H1 (cell line): ENCODE data around the gene SNRPD3. TPM values are rescaled to one million over a fixed set of nuclear protein-coding genes. Genes with fewer than 3 reads are reported as not detected.

Source experiments
- FOSL1 ChIP-seq: IDR thresholded peaks from 2 replicates; pipeline ENCODE4 v1.6.1; 2011; ENCODE audit warnings: mild to moderate bottlenecking, low read depth, low read length, moderate library complexity; ENCODE audit not compliant: insufficient read depth
- SIRT6 ChIP-seq: IDR thresholded peaks from one replicate; pipeline ENCODE4 v1.7.1; 2012; ENCODE audit warnings: low read length, inconsistent platforms
- SP4 ChIP-seq: IDR thresholded peaks from 2 replicates; pipeline ENCODE4 v1.6.1; 2012; ENCODE audit warnings: low read length, inconsistent platforms
- polyA plus RNA-seq, 7 experiments: library from polyadenylated mRNA; depleted of rRNA in 3 of 7; stranded (reverse) in 5 of 7; unstranded in 2 of 7; fragments of >200 nt in 5 of 7; fragments of 200-250 nt in 2 of 7; gene quantifications; 1 replicate in 5 of 7; 2 replicates in 1 of 7; 4 replicates in 1 of 7; pipeline versions ENCODE4 v1.2.1 to v1.2.3, GENCODE V29; 2011 to 2013; ENCODE audit warnings: missing spikeins in 2 of 7, mixed read lengths in 2 of 7
- total RNA-seq: library from RNA; stranded (reverse); fragmentation: NEBNext Ultra II Directional; extraction: Animal tissue kit (Norgen Biotek cat#: 25700); gene quantifications from 2 replicates; pipeline ENCODE4 v1.2.1, GENCODE V29; 2021

Gene SNRPD3
- total and polyA plus RNA-seq, 2 of the 8 experiments (the other 6 are each of a cell fraction or from before 2014, with no cell fraction given): 200 to 455 TPM

DNA sequence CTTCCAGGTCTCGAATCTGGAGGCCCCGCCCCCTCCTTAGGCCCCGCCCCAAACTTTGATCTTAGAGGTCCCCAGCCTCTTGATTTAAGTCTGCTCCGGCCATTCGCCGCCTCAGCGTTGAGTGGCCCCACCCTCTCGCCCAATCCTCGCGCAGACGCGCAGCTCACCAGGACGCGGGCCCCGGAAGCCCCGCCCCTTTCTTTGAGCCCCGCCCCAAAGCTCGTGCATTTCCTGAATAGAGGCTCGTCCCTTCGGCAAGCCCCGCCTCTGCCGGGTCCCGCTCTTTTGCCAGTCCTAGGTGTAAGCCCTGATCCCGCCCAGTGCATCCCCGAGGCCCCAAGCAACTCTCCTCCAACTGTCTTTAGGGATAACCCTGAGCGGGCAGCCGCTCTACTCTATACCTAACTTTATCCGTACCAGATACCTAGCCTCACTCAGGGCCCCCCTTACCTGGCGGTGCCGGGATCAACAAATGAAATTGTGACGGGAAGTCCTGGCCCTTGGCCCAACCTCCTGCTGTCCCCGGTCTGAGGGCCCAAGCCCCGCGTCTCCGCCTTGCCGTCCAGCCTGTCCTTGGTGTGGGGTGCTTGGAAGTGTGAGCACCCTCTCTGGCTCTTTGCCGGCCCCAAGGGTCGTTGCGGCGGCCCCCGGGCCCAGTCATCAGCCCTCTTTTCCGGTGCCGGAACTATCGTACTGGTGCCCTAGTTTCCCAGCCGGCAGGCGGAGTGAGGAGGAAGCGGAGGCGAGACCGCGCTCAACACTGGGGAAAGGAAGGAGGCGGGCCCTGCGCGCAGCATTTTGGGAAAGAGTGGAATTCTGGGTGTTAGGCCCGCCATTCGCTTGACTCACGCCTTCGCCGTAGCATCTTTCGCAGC, at the start of gene SNRPD3 (continued):
- no peak for TF ChIP-seq FOSL1
- 0 out of 2 replicates have a peak, but pooled peaks have one; percentile 48 for TF ChIP-seq SP4
- no peak for TF ChIP-seq SIRT6
- TF ChIP-seq, all 59 proteins: peak for 27
